Putamen (tissue), 1 donor: ENCODE measurements around the gene SH3BP1.
"Not testable (repeated sequence)": the region's sequence is repeated elsewhere in the genome, so short reads cannot be mapped to it uniquely, and the experiment has no call there.

Source experiments
- DNase-seq: peaks from one replicate; pipeline ENCODE4 v3.0.0-alpha.2; 2016; ENCODE audit warnings: low spot score

Gene SH3BP1

GRCh38 chr22:37639070-37639760 is at the start of gene SH3BP1:
Gene SH3BP1, plus strand, starts transcription at chr22:37639669. Its CDS starts 119 bp downstream, at chr22:37639788.
- DNase-seq = no peak

GRCh38 chr22:37591081-37591480 is 48.4 kb upstream of the SH3BP1 start:
- not testable (repeated sequence) for DNase-seq

GRCh38 chr22:37591823-37592404 is 47.6 kb upstream of the SH3BP1 start:
- no peak for DNase-seq

GRCh38 chr22:37594237-37594636 is 45.2 kb upstream of the SH3BP1 start:
- DNase-seq = no peak

- DNase-seq = no peak
Measured at GRCh38 chr22:37599153-37599552, 40.3 kb upstream of the SH3BP1 start.

GRCh38 chr22:37601203-37601539 is 38.3 kb upstream of the SH3BP1 start:
- DNase-seq = no peak

- DNase-seq = no peak
Measured at GRCh38 chr22:37601540-37602442, 37.7 kb upstream of the SH3BP1 start.

- DNase-seq = not testable (repeated sequence)
Measured at GRCh38 chr22:37602546-37603277, 36.8 kb upstream of the SH3BP1 start.

- DNase-seq = no peak
Measured at GRCh38 chr22:37604074-37604473, 35.4 kb upstream of the SH3BP1 start.

GRCh38 chr22:37604875-37605274 is 34.6 kb upstream of the SH3BP1 start:
- DNase-seq = no peak

- peak; percentile 78 for DNase-seq
Measured at GRCh38 chr22:37607010-37607934, 32.2 kb upstream of the SH3BP1 start.

GRCh38 chr22:37607935-37608476 is 31.5 kb upstream of the SH3BP1 start:
- no peak for DNase-seq

- peak; percentile 97 for DNase-seq
Measured at GRCh38 chr22:37608477-37609239, 30.8 kb upstream of the SH3BP1 start, which contains the start of gene GGA1. Gene GGA1, plus strand, starts transcription at chr22:37608834. Its CDS starts 27 bp downstream, at chr22:37608861.

- DNase-seq = no peak
Measured at GRCh38 chr22:37609240-37610152, 30.0 kb upstream of the SH3BP1 start.

GRCh38 chr22:37610153-37610475 is 29.4 kb upstream of the SH3BP1 start:
- DNase-seq = not testable (repeated sequence)

- DNase-seq = no peak
Measured at GRCh38 chr22:37610480-37611129, 28.9 kb upstream of the SH3BP1 start.

- DNase-seq = no peak
Measured at GRCh38 chr22:37611207-37611606, 28.3 kb upstream of the SH3BP1 start.
